Hematopoietic multipotent progenitor cell treated with erythropoietin and hydrocortisone succinate and interleukin-3 and kit ligand, for 17 days (in vitro differentiated cells): ENCODE data around the gene CNKSR1.

Source experiments
- DNase-seq: peaks from one replicate; pipeline ENCODE4 v3.0.0-alpha.2; 2015; ENCODE audit warnings: low spot score

Gene CNKSR1

GRCh38 chr1:26184883-26185282, 7.6 kb downstream of the CNKSR1 start:
- no peak for DNase-seq

- DNase-seq, result no peak
These were observed 10.6 kb downstream of the CNKSR1 start for GRCh38 chr1:26187882-26188281.

GRCh38 chr1:26188477-26188876, 11.2 kb downstream of the CNKSR1 start:
- no peak for DNase-seq

- DNase-seq, result no peak
These were observed 12.0 kb downstream of the CNKSR1 start for GRCh38 chr1:26189331-26189730.

- no peak for DNase-seq
These were observed 12.5 kb downstream of the CNKSR1 start for GRCh38 chr1:26189751-26190275.

GRCh38 chr1:26190373-26190987, 13.2 kb downstream of the CNKSR1 start, which contains the start of gene CATSPER4:
Gene CATSPER4 (plus strand): TSS chr1:26190602. CDS start chr1:26190628, 26 bp downstream.
- peak; percentile 20 for DNase-seq

- DNase-seq, result no peak
These were observed 14.4 kb downstream of the CNKSR1 start for GRCh38 chr1:26191739-26192138.

- no peak for DNase-seq
These were observed 18.5 kb downstream of the CNKSR1 start for GRCh38 chr1:26195805-26196204.

- DNase-seq, result no peak
These were observed 20.0 kb downstream of the CNKSR1 start for GRCh38 chr1:26197301-26197700.

- no peak for DNase-seq
These were observed 20.5 kb downstream of the CNKSR1 start for GRCh38 chr1:26197813-26198212.

GRCh38 chr1:26200413-26200812, 23.1 kb downstream of the CNKSR1 start:
- DNase-seq, result no peak

GRCh38 chr1:26203642-26204318, 26.5 kb downstream of the CNKSR1 start:
- no peak for DNase-seq

- DNase-seq, result no peak
These were observed 33.0 kb downstream of the CNKSR1 start for GRCh38 chr1:26210147-26210870.

GRCh38 chr1:26212726-26213125, 35.4 kb downstream of the CNKSR1 start:
- no peak for DNase-seq

GRCh38 chr1:26213335-26213905, 36.1 kb downstream of the CNKSR1 start:
- DNase-seq, result no peak

GRCh38 chr1:26215246-26215645, 38.0 kb downstream of the CNKSR1 start:
- no peak for DNase-seq

- no peak for DNase-seq
These were observed 41.7 kb downstream of the CNKSR1 start for GRCh38 chr1:26218906-26219494.

- no peak for DNase-seq
These were observed 43.1 kb downstream of the CNKSR1 start for GRCh38 chr1:26220199-26220912.

- no peak for DNase-seq
These were observed 43.8 kb downstream of the CNKSR1 start for GRCh38 chr1:26221094-26221493.

GRCh38 chr1:26224606-26225005, 47.3 kb downstream of the CNKSR1 start:
- no peak for DNase-seq

GRCh38 chr1:26225033-26225831, 47.9 kb downstream of the CNKSR1 start:
- DNase-seq, result no peak
